Panc1 (cell line): ENCODE measurements around the gene ZNF622. TPM values are rescaled to one million over a fixed set of nuclear protein-coding genes. Genes with fewer than 3 reads are reported as not detected.

Source experiments
- ATAC-seq: fragments of 200-7000 bp; cut with Tn5 transposase; 2 replicates; pipeline ENCODE4 v1.9.1; 2020; ENCODE audit warnings: mild to moderate bottlenecking, moderate library complexity
- BruUV-seq: library from RNA; stranded (reverse); fragments of 400-500 nt; replicated peaks from 2 replicates; lab custom pipeline; 2021; lab: Mats Ljungman, UMichigan
- CTCF ChIA-PET: fragments of 300-600 bp; sonication (Branson Sonifier 250); formaldehyde crosslinking; loops from one replicate; lab custom pipeline; 2022; ENCODE audit warnings: antibody characterized with exemption; lab: Charles Lee
- POLR2A ChIA-PET: fragments of 300-600 bp; sonication (Branson Sonifier 250); formaldehyde crosslinking; loops from one replicate; lab custom pipeline; 2022; ENCODE audit warnings: antibody characterized with exemption; lab: Charles Lee
- DNase-seq: peaks from one replicate; pipeline ENCODE4 v3.0.0-alpha.2; 2010; ENCODE audit warnings: low read depth, low spot score
- H3K27ac ChIP-seq: 2 replicates; pipeline ENCODE4 v1.5.1; 2011; ENCODE audit warnings: mild to moderate bottlenecking, low read length, inconsistent platforms
- H3K27me3 ChIP-seq: fragments of 200-500 bp; sonication (Bioruptor generic); 2 replicates; pipeline ENCODE4 v1.6.0; 2014; ENCODE audit warnings: low read length, inconsistent platforms; ENCODE audit not compliant: control insufficient read depth, insufficient read depth
- H3K36me3 ChIP-seq: fragments of 200-500 bp; sonication (Bioruptor generic); 2 replicates; pipeline ENCODE4 v1.5.1; 2014; ENCODE audit warnings: inconsistent platforms, mild to moderate bottlenecking, low read length, moderate library complexity; ENCODE audit not compliant: control insufficient read depth, insufficient read depth
- H3K4me1 ChIP-seq: 2 replicates; pipeline ENCODE4 v1.5.1; 2011; ENCODE audit warnings: inconsistent platforms, mild to moderate bottlenecking, low read length, moderate library complexity; ENCODE audit not compliant: control insufficient read depth, insufficient read depth
- H3K4me3 ChIP-seq, 2 experiments: 2 replicates each; pipeline ENCODE4 v1.5.1; 2011 to 2012; ENCODE audit warnings: low read depth in 2 of 2, low read length in 2 of 2, mild to moderate bottlenecking in 2 of 2, inconsistent platforms in 1 of 2, moderate library complexity in 1 of 2
- H3K9me3 ChIP-seq: fragments of 200-500 bp; sonication (Bioruptor generic); 2 replicates; pipeline ENCODE4 v1.5.1; 2014; ENCODE audit warnings: low read depth, mild to moderate bottlenecking, inconsistent platforms, low read length, moderate library complexity; ENCODE audit not compliant: control insufficient read depth, insufficient read depth
- POLR2AphosphoS5 ChIP-seq: IDR thresholded peaks from 2 replicates; pipeline ENCODE4 v1.6.1; 2012; ENCODE audit warnings: mild to moderate bottlenecking, low read depth, low read length, moderate library complexity
- SIN3A ChIP-seq: IDR thresholded peaks from 2 replicates; pipeline ENCODE4 v1.6.1; 2012; ENCODE audit warnings: low read depth, mild to moderate bottlenecking, low read length, moderate library complexity, borderline replicate concordance; ENCODE audit not compliant: insufficient read depth
- TCF7L2 ChIP-seq: IDR thresholded peaks from 2 replicates; pipeline ENCODE4 v1.6.1; 2011; ENCODE audit warnings: mild to moderate bottlenecking, low read depth, low read length, inconsistent platforms
- in situ Hi-C: cut with HindIII; loops from 2 replicates; pipeline ENCODE4 v1.10.0; 2016; ENCODE audit warnings: low sequenced_read_pairs, low pct_unique_long_range_greater_than_20kb
- intact Hi-C: fragments of 100-400 bp; cut with micrococcal nuclease; formaldehyde crosslinking; loops from one replicate; pipeline ENCODE4 v1.10.0; 2022; ENCODE audit not compliant: unreplicated experiment
- total RNA-seq: library from RNA; stranded (reverse); gene quantifications from one replicate; pipeline ENCODE4 v1.2.1, GENCODE V29; 2021; ENCODE audit not compliant: unreplicated experiment
- TF ChIP-seq, protein P1 (sequence below), 2 experiments: IDR thresholded peaks; 2 replicates each; pipeline ENCODE4 v1.6.1; 2011 to 2012; ENCODE audit warnings: low read depth in 2 of 2, control low read depth in 1 of 2, low read length in 1 of 2, mild to moderate bottlenecking in 1 of 2, moderate library complexity in 1 of 2; ENCODE audit not compliant: insufficient read depth in 1 of 2
- TF ChIP-seq, protein P2 (sequence below): fragments of 450-650 bp; IDR thresholded peaks from 2 replicates; pipeline ENCODE4 v1.5.1; 2017; ENCODE audit warnings: mild to moderate bottlenecking

Gene ZNF622
- total RNA-seq, 1 experiment from 2014 or later, result 29.3 TPM

DNA sequence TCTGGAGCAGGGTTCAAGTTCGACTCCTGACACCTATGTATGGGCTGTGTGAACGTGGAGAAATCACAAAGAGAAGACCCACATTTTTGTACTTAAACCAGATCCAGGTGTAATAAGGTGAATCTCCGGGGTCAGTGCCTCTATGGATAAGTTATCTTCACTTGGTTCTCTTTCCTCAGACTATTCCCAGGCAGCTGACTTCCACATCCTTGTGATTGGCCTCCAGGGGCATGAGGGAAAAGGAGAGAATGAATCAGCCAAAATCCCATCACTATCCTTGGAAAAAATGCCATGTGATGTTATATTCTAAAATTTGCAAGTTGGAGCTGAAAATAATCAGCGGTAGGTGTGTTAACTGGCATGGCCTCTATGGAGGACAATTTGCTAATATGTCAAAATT, 37.2 kb downstream of the ZNF622 start:
- H3K9me3 ChIP-seq, result no peaks in the 10 kb centered on the region
- ChIA-PET CTCF (no interaction called here), POLR2A (no interaction called here)
- TF ChIP-seq, protein P1, sequence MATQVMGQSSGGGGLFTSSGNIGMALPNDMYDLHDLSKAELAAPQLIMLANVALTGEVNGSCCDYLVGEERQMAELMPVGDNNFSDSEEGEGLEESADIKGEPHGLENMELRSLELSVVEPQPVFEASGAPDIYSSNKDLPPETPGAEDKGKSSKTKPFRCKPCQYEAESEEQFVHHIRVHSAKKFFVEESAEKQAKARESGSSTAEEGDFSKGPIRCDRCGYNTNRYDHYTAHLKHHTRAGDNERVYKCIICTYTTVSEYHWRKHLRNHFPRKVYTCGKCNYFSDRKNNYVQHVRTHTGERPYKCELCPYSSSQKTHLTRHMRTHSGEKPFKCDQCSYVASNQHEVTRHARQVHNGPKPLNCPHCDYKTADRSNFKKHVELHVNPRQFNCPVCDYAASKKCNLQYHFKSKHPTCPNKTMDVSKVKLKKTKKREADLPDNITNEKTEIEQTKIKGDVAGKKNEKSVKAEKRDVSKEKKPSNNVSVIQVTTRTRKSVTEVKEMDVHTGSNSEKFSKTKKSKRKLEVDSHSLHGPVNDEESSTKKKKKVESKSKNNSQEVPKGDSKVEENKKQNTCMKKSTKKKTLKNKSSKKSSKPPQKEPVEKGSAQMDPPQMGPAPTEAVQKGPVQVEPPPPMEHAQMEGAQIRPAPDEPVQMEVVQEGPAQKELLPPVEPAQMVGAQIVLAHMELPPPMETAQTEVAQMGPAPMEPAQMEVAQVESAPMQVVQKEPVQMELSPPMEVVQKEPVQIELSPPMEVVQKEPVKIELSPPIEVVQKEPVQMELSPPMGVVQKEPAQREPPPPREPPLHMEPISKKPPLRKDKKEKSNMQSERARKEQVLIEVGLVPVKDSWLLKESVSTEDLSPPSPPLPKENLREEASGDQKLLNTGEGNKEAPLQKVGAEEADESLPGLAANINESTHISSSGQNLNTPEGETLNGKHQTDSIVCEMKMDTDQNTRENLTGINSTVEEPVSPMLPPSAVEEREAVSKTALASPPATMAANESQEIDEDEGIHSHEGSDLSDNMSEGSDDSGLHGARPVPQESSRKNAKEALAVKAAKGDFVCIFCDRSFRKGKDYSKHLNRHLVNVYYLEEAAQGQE (IDR thresholded peaks at IDR 0.05; ENCODE audit: insufficient read depth in 1 of 2, low read depth in 2 of 2, low read length in 1 of 2), result no peak
- TF ChIP-seq POLR2AphosphoS5 (no peak), SIN3A (no peak), TCF7L2 (no peak)
- TF ChIP-seq, protein P2, sequence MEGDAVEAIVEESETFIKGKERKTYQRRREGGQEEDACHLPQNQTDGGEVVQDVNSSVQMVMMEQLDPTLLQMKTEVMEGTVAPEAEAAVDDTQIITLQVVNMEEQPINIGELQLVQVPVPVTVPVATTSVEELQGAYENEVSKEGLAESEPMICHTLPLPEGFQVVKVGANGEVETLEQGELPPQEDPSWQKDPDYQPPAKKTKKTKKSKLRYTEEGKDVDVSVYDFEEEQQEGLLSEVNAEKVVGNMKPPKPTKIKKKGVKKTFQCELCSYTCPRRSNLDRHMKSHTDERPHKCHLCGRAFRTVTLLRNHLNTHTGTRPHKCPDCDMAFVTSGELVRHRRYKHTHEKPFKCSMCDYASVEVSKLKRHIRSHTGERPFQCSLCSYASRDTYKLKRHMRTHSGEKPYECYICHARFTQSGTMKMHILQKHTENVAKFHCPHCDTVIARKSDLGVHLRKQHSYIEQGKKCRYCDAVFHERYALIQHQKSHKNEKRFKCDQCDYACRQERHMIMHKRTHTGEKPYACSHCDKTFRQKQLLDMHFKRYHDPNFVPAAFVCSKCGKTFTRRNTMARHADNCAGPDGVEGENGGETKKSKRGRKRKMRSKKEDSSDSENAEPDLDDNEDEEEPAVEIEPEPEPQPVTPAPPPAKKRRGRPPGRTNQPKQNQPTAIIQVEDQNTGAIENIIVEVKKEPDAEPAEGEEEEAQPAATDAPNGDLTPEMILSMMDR, result no peak
- no peaks in the 10 kb centered on the region for H3K36me3 ChIP-seq
- no peaks in the 10 kb centered on the region for H3K4me1 ChIP-seq
- DNase-seq (no peak), ATAC-seq (no peak)
- intact Hi-C loops, result no loop called here
- no peak overlapping the region for H3K4me3 ChIP-seq
- no peak overlapping the region for H3K27ac ChIP-seq
- BruUV-seq, result no TSS peak
- in situ Hi-C loops, result no loop called here
- peaks cover 13% of the 10 kb centered on the region for H3K27me3 ChIP-seq

DNA sequence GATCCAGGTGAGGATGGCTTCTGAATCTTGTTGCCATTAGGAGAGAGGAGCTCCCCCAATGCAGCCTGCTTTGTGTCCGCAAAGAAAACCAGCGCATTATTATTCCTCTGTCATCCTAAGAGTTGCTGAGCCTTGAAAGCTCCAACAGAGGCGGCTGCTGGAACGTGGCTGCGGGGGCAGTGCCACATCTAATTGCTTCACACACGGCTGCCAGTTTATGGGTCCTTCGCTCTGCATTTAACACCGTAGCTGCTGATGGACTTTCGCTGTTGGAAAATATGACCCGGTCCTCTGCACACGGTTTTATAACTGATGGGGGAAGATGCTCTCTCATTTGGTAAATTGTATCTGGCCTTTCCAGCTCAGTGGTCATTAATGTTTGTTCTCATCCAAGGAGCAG, 38.0 kb downstream of the ZNF622 start:
- no TSS peak for BruUV-seq
- Histone ChIP-seq H3K27ac (no peak overlapping the region), H3K27me3 (peaks cover 5% of the 10 kb centered on the region), H3K9me3 (no peaks in the 10 kb centered on the region), H3K4me1 (no peaks in the 10 kb centered on the region), H3K36me3 (no peaks in the 10 kb centered on the region), H3K4me3 (no peak overlapping the region)
- in situ Hi-C loops (no loop called here), intact Hi-C loops (no loop called here)
- no peak for TF ChIP-seq SIN3A
- no peak for TF ChIP-seq TCF7L2
- no peak for TF ChIP-seq POLR2AphosphoS5
- TF ChIP-seq, protein P1 (IDR thresholded peaks at IDR 0.05; ENCODE audit: insufficient read depth in 1 of 2, low read depth in 2 of 2, low read length in 1 of 2), result no peak
- TF ChIP-seq, protein P2, result no peak
- DNase-seq, result no peak
- no peak for ATAC-seq
- CTCF ChIA-PET, result no interaction called here
- POLR2A ChIA-PET, result no interaction called here
